T-helper 2 cell (primary cell): ENCODE measurements around the gene ADGRA1.

ENCODE experiments used
- DNase-seq, 5 experiments: peaks; one replicate each; pipeline versions ENCODE4 v3.0.0 to v3.0.0-alpha.2; 2012 to 2022

Gene ADGRA1

GRCh38 chr10:133113146-133113830 is 25.6 kb downstream of the ADGRA1 start:
- DNase-seq, result no peak

- DNase-seq, result no peak
These were observed 26.1 kb downstream of the ADGRA1 start for GRCh38 chr10:133113847-133114246.

GRCh38 chr10:133114251-133114650 is 26.5 kb downstream of the ADGRA1 start:
- DNase-seq, result no peak

DNA sequence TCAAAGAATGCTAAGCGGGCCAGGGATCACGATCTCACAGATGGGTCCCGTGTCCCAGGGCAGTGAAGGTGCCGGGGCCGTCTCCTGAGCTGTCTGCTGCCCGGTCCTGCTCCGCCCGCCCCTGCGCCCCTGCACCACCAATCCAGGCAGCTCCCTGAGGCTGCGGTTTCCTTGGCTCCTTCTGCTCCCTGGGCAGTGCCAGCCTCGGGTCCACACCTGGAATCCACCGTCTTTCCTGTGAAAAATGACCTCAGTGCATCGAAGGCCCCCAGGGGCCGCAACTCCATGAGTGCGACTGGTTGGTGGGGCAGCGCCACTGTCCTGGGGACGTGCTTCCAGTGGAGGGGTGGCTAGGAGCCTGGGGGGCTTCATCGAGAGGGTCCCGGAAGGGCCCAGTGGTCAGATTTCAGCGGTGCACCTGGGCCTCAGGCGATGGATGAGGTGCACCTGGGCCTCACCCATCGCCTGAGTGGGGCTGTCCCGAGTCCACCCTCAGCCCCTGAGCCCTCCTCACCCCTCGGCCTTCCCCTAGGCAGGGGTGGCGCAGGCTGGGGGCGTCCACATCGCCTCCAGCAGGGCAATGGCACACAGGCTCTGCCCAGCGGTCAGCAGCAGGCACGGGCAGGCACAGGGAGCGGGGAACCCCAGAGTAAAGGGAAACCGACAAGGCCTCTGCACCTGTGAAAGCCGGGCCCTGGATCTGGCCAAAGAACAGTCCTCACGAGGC is 27.2 kb downstream of the ADGRA1 start:
- no peak for DNase-seq

GRCh38 chr10:133115453-133115842 is 27.7 kb downstream of the ADGRA1 start:
- no peak for DNase-seq

GRCh38 chr10:133115976-133116375 is 28.3 kb downstream of the ADGRA1 start:
- DNase-seq, result no peak

- DNase-seq, result no peak
These were observed 28.7 kb downstream of the ADGRA1 start for GRCh38 chr10:133116455-133116854.

DNA sequence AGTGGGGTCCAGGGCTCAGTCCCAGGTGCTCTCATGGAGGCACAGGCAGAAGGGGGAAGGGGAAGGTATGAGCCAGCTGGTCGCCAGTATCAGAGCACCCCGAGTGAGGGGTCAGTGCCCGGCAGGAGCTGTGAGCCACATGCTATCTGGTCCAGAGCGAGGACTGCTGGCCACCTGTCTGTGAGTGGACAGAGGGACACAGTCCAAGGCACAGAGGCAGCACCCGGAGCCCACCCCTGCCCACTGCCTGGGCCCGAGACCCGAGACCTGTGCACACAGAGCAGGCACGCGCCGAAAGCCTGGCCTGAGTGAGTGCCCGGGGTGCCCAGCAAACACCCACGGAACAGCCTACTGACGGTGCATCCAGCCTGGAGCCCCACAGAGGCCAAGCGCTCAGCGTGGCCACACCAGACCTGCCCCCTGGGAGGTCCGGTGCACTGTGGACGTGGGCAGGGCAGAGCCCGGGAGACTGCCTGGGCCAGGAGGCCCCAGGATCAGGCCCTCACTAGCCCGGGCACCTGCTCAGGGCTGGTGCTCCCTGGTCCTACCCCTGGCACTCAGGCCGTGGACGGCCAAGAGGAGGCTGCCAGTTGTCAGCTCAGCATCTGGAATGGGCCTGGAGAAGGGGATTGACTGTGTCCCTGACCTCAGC is 29.4 kb downstream of the ADGRA1 start:
- no peak for DNase-seq

- DNase-seq, result no peak
These were observed 30.0 kb downstream of the ADGRA1 start for GRCh38 chr10:133117688-133118071.

DNA sequence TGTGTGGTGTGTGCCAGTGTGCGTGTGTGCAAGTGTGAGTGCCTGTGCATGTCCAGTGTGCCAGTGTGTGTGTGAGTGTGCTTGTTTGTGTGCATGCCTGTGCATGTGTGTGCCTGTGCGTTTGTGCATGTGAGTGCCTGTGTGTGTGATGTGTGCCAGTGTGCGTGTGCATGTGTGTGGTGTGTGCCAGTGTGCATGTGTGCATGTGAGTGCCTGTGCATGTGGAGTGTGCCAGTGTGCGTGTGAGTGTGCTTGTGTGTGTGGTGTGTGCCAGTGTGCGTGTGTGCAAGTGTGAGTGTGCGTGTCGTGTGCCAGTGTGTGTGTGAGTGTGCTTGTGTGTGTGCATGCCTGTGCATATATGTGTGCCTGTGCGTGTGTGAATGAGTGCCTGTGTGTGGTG is 33.8 kb downstream of the ADGRA1 start:
- no peak for DNase-seq

DNA sequence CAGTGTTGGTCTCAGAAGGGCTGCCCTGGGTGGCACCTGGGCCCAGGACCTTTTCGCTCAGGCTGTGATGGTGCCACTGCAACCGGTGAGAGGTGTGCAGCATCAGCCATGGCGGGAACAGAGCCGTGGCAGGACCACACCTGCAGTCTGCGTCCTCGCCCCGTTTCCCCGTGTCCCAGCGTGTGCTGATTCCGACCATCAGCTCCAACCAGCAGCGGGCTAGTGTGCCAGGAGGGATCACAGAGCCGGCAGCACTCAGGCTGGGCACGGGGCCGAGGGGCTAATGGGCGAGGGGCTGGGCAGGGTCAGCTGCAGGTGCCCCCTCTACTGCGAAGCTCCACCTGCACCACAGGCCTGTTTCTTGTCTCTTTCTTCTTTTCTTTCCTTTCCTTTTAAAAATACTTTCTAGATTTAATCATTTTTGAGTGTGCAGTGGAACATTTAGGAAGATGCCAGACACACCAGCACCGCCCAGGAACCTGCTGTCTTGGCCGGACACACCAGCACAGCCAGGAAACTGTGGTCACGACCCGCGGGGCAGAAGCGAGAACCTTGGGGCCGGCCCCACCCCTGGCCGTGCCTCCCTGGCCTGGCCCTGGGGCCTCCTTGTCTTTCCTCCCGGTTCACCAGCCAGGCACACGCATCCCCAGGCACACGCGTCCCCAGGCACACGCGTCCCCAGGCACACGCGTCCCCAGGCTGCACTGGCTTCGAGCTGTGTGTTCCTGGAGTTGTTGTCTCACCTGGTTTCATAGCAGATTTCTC is 34.6 kb downstream of the ADGRA1 start:
- no peak for DNase-seq

- peak in 1 of 5 experiments; percentile 1 for DNase-seq
These were observed 35.5 kb downstream of the ADGRA1 start for GRCh38 chr10:133123050-133123745.

DNA sequence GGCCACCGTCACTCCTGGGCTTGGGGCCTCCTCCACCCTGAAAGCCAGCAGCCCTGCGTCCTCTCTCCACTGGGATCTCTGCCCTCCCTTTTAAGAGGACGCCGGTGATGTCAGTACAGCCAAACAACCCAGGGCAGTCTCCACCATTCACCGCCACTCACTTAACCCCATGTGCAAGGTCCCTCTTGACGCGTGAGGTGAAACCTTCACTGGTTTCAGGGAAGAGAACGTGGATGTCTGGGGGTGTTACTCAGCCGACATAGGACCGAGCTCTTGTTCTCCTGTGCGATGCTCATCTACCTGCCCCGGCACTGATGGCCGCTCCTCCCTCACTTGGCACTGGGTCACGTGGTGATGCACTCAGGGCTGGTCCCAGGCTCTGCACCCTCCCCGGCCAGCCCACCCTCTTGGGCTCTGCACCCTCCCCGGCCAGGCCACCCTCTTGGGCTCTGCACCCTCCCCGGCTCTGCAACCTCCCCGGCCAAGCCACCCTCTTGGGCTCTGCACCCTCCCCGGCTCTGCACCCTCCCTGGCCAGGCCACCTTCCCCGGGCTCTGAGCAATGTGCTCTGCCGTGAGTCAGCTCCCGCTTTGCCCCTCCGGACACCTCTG is 36.1 kb downstream of the ADGRA1 start:
- peak in 1 of 5 experiments; percentile 1 for DNase-seq

- DNase-seq, result no peak
These were observed 36.9 kb downstream of the ADGRA1 start for GRCh38 chr10:133124357-133125211.

GRCh38 chr10:133125901-133126300 is 38.2 kb downstream of the ADGRA1 start:
- no peak for DNase-seq

- no peak for DNase-seq
These were observed 38.9 kb downstream of the ADGRA1 start for GRCh38 chr10:133126431-133127290.

DNA sequence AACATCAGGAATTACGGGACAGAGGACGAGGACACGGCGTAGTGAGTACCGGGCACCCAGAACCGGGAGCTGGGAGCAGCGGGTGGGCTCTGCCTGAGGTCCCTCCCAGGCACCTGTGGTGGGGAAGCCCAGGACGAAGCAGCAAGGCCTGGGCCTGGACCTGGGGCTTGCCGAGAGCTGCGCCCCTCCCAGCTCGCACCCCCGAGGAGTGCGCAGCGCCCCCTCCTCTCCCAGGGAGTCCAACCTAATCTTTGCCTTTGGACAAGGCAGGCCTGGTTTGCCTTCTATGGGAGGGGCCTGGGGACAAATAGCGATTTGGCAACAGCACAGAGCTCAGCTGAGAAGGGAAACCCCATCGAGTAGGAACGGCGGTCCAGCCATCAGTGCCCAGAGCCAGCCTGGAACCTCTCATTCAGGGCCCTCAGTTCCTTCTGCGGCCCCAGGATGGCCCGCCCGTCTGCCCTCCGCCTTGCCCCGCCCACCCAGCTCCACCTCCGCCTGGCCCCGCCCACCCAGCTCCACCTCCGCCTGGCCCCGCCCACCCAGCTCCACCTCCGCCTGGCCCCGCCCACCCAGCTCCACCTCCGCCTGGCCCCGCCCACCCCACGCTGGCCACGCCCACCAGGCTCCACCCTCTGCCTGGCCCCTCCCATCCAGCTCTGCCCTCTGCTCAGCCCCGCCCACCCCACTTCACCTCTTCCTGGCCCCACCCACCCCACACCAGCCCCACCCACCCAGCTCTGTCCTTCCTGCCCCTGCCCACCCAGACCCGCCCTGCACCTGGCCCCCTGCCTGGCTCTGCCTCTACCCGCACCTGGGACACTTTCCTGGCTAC is 39.8 kb downstream of the ADGRA1 start:
- DNase-seq, result peak in 1 of 5 experiments; percentile 46

- DNase-seq, result no peak
These were observed 40.7 kb downstream of the ADGRA1 start for GRCh38 chr10:133128126-133129070.
